ENCODE data around the gene MYO1D.

Gene MYO1D

GRCh38 chr17:32805029-32805976, 71.6 kb downstream of the MYO1D start:
- no peak overlapping the region for H3K4me3 ChIP-seq (ENCODE audit: low read length in 2 of 2)
- WGBS, 2 donors (ENCODE audit: extremely low coverage in 2 of 2, insufficient read length in 2 of 2, insufficient replicate concordance in 1 of 2): no CpG with 5 or more reads among the region's 5 CpGs
- no peak overlapping the region for H3K14ac ChIP-seq (ENCODE audit: low read length)
- no peaks in the 10 kb centered on the region for H3K36me3 ChIP-seq (replicated peaks in 1 of 2; ENCODE audit: control insufficient read depth in 2 of 2, insufficient read depth in 2 of 2, low read length in 2 of 2)
- H4K91ac ChIP-seq (ENCODE audit: low read depth, low read length, poor library complexity): no peak overlapping the region
- no peak overlapping the region for H3K4me2 ChIP-seq (ENCODE audit: insufficient read depth, low read length, poor library complexity, severe bottlenecking)
- no peak overlapping the region for H4K8ac ChIP-seq (ENCODE audit: low read depth, low read length)
- H3K23ac ChIP-seq (ENCODE audit: low read depth, low read length, poor library complexity): no peak overlapping the region
- H3K4ac ChIP-seq (ENCODE audit: low read length): no peak overlapping the region
- no peaks in the 10 kb centered on the region for H3K79me1 ChIP-seq (ENCODE audit: low read depth, low read length)
- no peak overlapping the region for H2BK12ac ChIP-seq (ENCODE audit: low read length)
- H2BK15ac ChIP-seq (ENCODE audit: low read length): no peak overlapping the region
- no peak overlapping the region for H2BK5ac ChIP-seq (ENCODE audit: low read length)
- no peak overlapping the region for H2AFZ ChIP-seq (ENCODE audit: low read length)
- H2BK120ac ChIP-seq (ENCODE audit: low read depth, low read length): no peak overlapping the region
- DNase-seq (ENCODE audit: low spot score): no peak
- H3K18ac ChIP-seq (ENCODE audit: low read length): no peak overlapping the region
- no peak overlapping the region for H3K9ac ChIP-seq (ENCODE audit: low read depth, low read length, poor library complexity)
- no peaks in the 10 kb centered on the region for H3K9me3 ChIP-seq (replicated peaks in 1 of 2; ENCODE audit: control insufficient read depth in 2 of 2, insufficient read depth in 1 of 2, low read depth in 1 of 2, low read length in 2 of 2)
- H2AK5ac ChIP-seq (ENCODE audit: low read depth, low read length): no peak overlapping the region
- no peaks in the 10 kb centered on the region for H3K4me1 ChIP-seq (ENCODE audit: control insufficient read depth in 2 of 2, insufficient read depth in 1 of 2, low read depth in 1 of 2, low read length in 2 of 2)
- H3K27ac ChIP-seq (replicated peaks; ENCODE audit: low read length): no peak overlapping the region
- peaks cover 0 to 4% (median 0%) of the 10 kb centered on the region in 3 experiments for H3K27me3 ChIP-seq (ENCODE audit: control insufficient read depth in 3 of 3, insufficient read depth in 3 of 3, low read depth in 1 of 3, low read length in 3 of 3)

DNA sequence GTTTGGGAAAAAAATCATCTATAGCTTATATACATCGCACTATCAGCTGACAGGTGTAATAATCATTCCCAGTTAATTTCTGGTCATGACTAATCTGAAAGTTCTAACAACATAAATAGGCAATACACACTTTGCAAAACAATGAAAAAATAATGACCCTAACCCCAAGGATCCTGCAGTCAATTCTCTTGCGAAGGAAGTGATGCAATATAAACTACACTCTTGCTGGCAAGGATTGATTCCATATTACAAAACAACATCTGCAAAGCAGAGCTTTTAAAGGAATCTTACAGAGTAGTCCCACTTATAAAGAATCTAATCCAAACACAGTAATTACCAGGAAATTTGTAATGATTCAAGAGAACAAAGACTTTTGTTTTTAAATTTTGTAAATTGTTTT, 73.4 kb downstream of the MYO1D start:
- H3K18ac ChIP-seq (ENCODE audit: low read length): no peak overlapping the region
- H2BK15ac ChIP-seq (ENCODE audit: low read length): no peak overlapping the region
- H3K27ac ChIP-seq (replicated peaks; ENCODE audit: low read length): no peak overlapping the region
- no CpG with 5 or more reads among the region's 2 CpGs for WGBS, 2 donors (ENCODE audit: extremely low coverage in 2 of 2, insufficient read length in 2 of 2, insufficient replicate concordance in 1 of 2)
- H3K9ac ChIP-seq (ENCODE audit: low read depth, low read length, poor library complexity): no peak overlapping the region
- H3K36me3 ChIP-seq (replicated peaks in 1 of 2; ENCODE audit: control insufficient read depth in 2 of 2, insufficient read depth in 2 of 2, low read length in 2 of 2): no peaks in the 10 kb centered on the region
- DNase-seq (ENCODE audit: low spot score): no peak
- no peak overlapping the region for H3K14ac ChIP-seq (ENCODE audit: low read length)
- H2BK120ac ChIP-seq (ENCODE audit: low read depth, low read length): no peak overlapping the region
- H3K4ac ChIP-seq (ENCODE audit: low read length): no peak overlapping the region
- H4K91ac ChIP-seq (ENCODE audit: low read depth, low read length, poor library complexity): no peak overlapping the region
- H2BK5ac ChIP-seq (ENCODE audit: low read length): no peak overlapping the region
- no peak overlapping the region for H4K8ac ChIP-seq (ENCODE audit: low read depth, low read length)
- H2AK5ac ChIP-seq (ENCODE audit: low read depth, low read length): no peak overlapping the region
- H2AFZ ChIP-seq (ENCODE audit: low read length): no peak overlapping the region
- no peaks in the 10 kb centered on the region for H3K79me1 ChIP-seq (ENCODE audit: low read depth, low read length)
- peaks cover 0 to 5% (median 0%) of the 10 kb centered on the region in 3 experiments for H3K27me3 ChIP-seq (ENCODE audit: control insufficient read depth in 3 of 3, insufficient read depth in 3 of 3, low read depth in 1 of 3, low read length in 3 of 3)
- no peak overlapping the region for H3K4me2 ChIP-seq (ENCODE audit: insufficient read depth, low read length, poor library complexity, severe bottlenecking)
- no peaks in the 10 kb centered on the region for H3K9me3 ChIP-seq (replicated peaks in 1 of 2; ENCODE audit: control insufficient read depth in 2 of 2, insufficient read depth in 1 of 2, low read depth in 1 of 2, low read length in 2 of 2)
- H3K4me3 ChIP-seq (ENCODE audit: low read length in 2 of 2): no peak overlapping the region
- no peaks in the 10 kb centered on the region for H3K4me1 ChIP-seq (ENCODE audit: control insufficient read depth in 2 of 2, insufficient read depth in 1 of 2, low read depth in 1 of 2, low read length in 2 of 2)
- H2BK12ac ChIP-seq (ENCODE audit: low read length): no peak overlapping the region
- no peak overlapping the region for H3K23ac ChIP-seq (ENCODE audit: low read depth, low read length, poor library complexity)

GRCh38 chr17:32802306-32802705, 74.6 kb downstream of the MYO1D start:
- Histone ChIP-seq H4K8ac (ENCODE audit: low read depth, low read length) (no peak overlapping the region), H2AK5ac (ENCODE audit: low read depth, low read length) (no peak overlapping the region), H3K9ac (ENCODE audit: low read depth, low read length, poor library complexity) (no peak overlapping the region), H3K9me3 (replicated peaks in 1 of 2; ENCODE audit: control insufficient read depth in 2 of 2, insufficient read depth in 1 of 2, low read depth in 1 of 2, low read length in 2 of 2) (no peaks in the 10 kb centered on the region), H2BK120ac (ENCODE audit: low read depth, low read length) (no peak overlapping the region), H3K18ac (ENCODE audit: low read length) (no peak overlapping the region), H4K91ac (ENCODE audit: low read depth, low read length, poor library complexity) (no peak overlapping the region), H3K14ac (ENCODE audit: low read length) (no peak overlapping the region), H3K27ac (replicated peaks; ENCODE audit: low read length) (no peak overlapping the region), H3K23ac (ENCODE audit: low read depth, low read length, poor library complexity) (no peak overlapping the region), H2BK15ac (ENCODE audit: low read length) (no peak overlapping the region), H2BK12ac (ENCODE audit: low read length) (no peak overlapping the region), H3K4me1 (ENCODE audit: control insufficient read depth in 2 of 2, insufficient read depth in 1 of 2, low read depth in 1 of 2, low read length in 2 of 2) (no peaks in the 10 kb centered on the region), H3K4ac (ENCODE audit: low read length) (no peak overlapping the region), H3K36me3 (replicated peaks in 1 of 2; ENCODE audit: control insufficient read depth in 2 of 2, insufficient read depth in 2 of 2, low read length in 2 of 2) (no peaks in the 10 kb centered on the region), H3K4me3 (ENCODE audit: low read length in 2 of 2) (no peak overlapping the region), H2AFZ (ENCODE audit: low read length) (no peak overlapping the region), H3K79me1 (ENCODE audit: low read depth, low read length) (no peaks in the 10 kb centered on the region), H3K4me2 (ENCODE audit: insufficient read depth, low read length, poor library complexity, severe bottlenecking) (no peak overlapping the region), H3K27me3 (ENCODE audit: control insufficient read depth in 3 of 3, insufficient read depth in 3 of 3, low read depth in 1 of 3, low read length in 3 of 3) (peaks cover 0 to 8% (median 0%) of the 10 kb centered on the region in 3 experiments), H2BK5ac (ENCODE audit: low read length) (no peak overlapping the region)
- no peak for DNase-seq (ENCODE audit: low spot score)

DNA sequence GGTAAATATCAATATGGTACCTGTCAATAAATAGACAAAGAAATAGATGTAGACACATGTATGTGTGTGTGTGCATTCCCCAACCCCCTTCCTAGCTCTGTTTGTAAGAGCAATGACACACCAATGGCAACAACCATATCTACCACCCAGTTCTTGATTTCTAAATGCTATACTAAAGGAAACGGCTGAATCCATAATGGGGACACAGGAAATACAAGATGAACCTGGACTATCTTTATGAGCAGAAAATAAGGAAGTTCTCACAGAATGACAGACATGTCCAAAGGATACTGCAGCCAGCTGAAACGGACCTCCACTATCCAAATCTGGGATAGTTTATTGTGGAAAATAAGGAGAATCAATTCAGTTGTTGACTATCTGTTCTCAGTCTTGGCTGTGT, 75.3 kb downstream of the MYO1D start:
- H2BK12ac ChIP-seq (ENCODE audit: low read length): no peak overlapping the region
- H2AK5ac ChIP-seq (ENCODE audit: low read depth, low read length): no peak overlapping the region
- no CpG with 5 or more reads among the region's 2 CpGs for WGBS, 2 donors (ENCODE audit: extremely low coverage in 2 of 2, insufficient read length in 2 of 2, insufficient replicate concordance in 1 of 2)
- H3K27me3 ChIP-seq (ENCODE audit: control insufficient read depth in 3 of 3, insufficient read depth in 3 of 3, low read depth in 1 of 3, low read length in 3 of 3): peaks cover 0 to 8% (median 0%) of the 10 kb centered on the region in 3 experiments
- no peak overlapping the region for H3K4me2 ChIP-seq (ENCODE audit: insufficient read depth, low read length, poor library complexity, severe bottlenecking)
- H3K14ac ChIP-seq (ENCODE audit: low read length): no peak overlapping the region
- no peaks in the 10 kb centered on the region for H3K9me3 ChIP-seq (replicated peaks in 1 of 2; ENCODE audit: control insufficient read depth in 2 of 2, insufficient read depth in 1 of 2, low read depth in 1 of 2, low read length in 2 of 2)
- H3K9ac ChIP-seq (ENCODE audit: low read depth, low read length, poor library complexity): no peak overlapping the region
- no peak overlapping the region for H3K18ac ChIP-seq (ENCODE audit: low read length)
- H2BK5ac ChIP-seq (ENCODE audit: low read length): no peak overlapping the region
- H4K8ac ChIP-seq (ENCODE audit: low read depth, low read length): no peak overlapping the region
- no peak overlapping the region for H4K91ac ChIP-seq (ENCODE audit: low read depth, low read length, poor library complexity)
- no peaks in the 10 kb centered on the region for H3K36me3 ChIP-seq (replicated peaks in 1 of 2; ENCODE audit: control insufficient read depth in 2 of 2, insufficient read depth in 2 of 2, low read length in 2 of 2)
- DNase-seq (ENCODE audit: low spot score): no peak
- no peaks in the 10 kb centered on the region for H3K4me1 ChIP-seq (ENCODE audit: control insufficient read depth in 2 of 2, insufficient read depth in 1 of 2, low read depth in 1 of 2, low read length in 2 of 2)
- no peak overlapping the region for H2BK120ac ChIP-seq (ENCODE audit: low read depth, low read length)
- no peak overlapping the region for H3K4me3 ChIP-seq (ENCODE audit: low read length in 2 of 2)
- H3K79me1 ChIP-seq (ENCODE audit: low read depth, low read length): no peaks in the 10 kb centered on the region
- no peak overlapping the region for H2BK15ac ChIP-seq (ENCODE audit: low read length)
- no peak overlapping the region for H3K4ac ChIP-seq (ENCODE audit: low read length)
- H3K27ac ChIP-seq (replicated peaks; ENCODE audit: low read length): no peak overlapping the region
- no peak overlapping the region for H3K23ac ChIP-seq (ENCODE audit: low read depth, low read length, poor library complexity)
- no peak overlapping the region for H2AFZ ChIP-seq (ENCODE audit: low read length)
